COLO829 (cell line): ENCODE data around the gene CCDC201.

Source experiments
- DNase-seq: peaks from one replicate; pipeline ENCODE4 v3.0.0; 2012; ENCODE audit warnings: low spot score

Gene CCDC201

GRCh38 chr7:45893374-45893995 is 20.6 kb upstream of the CCDC201 start:
- no peak for DNase-seq

- no peak for DNase-seq
These were observed 19.6 kb upstream of the CCDC201 start for GRCh38 chr7:45892407-45893035.

- DNase-seq = no peak
These were observed 18.9 kb upstream of the CCDC201 start for GRCh38 chr7:45891462-45892402.

- peak; percentile 70 for DNase-seq
These were observed 18.1 kb upstream of the CCDC201 start for GRCh38 chr7:45890902-45891461.

- no peak for DNase-seq
These were observed 17.4 kb upstream of the CCDC201 start for GRCh38 chr7:45890125-45890901.

- DNase-seq = no peak
These were observed 16.6 kb upstream of the CCDC201 start for GRCh38 chr7:45889367-45890067.

GRCh38 chr7:45888993-45889366 is 16.1 kb upstream of the CCDC201 start:
- no peak for DNase-seq

GRCh38 chr7:45888185-45888992 is 15.5 kb upstream of the CCDC201 start, which contains the start of gene IGFBP1:
Gene IGFBP1, plus strand, starts transcription at chr7:45888488. Its CDS starts 165 bp downstream, at chr7:45888653.
- DNase-seq = no peak

- no peak for DNase-seq
These were observed 14.2 kb upstream of the CCDC201 start for GRCh38 chr7:45886931-45887667.

GRCh38 chr7:45885264-45885882 is 12.5 kb upstream of the CCDC201 start:
- peak; percentile 86 for DNase-seq

GRCh38 chr7:45884136-45884535 is 11.3 kb upstream of the CCDC201 start:
- no peak for DNase-seq

- no peak for DNase-seq
These were observed 9.6 kb upstream of the CCDC201 start for GRCh38 chr7:45882465-45882810.

GRCh38 chr7:45881759-45882464 is 9.0 kb upstream of the CCDC201 start:
- no peak for DNase-seq

- no peak for DNase-seq
These were observed 8.4 kb upstream of the CCDC201 start for GRCh38 chr7:45881280-45881758.

- DNase-seq = no peak
These were observed 7.6 kb upstream of the CCDC201 start for GRCh38 chr7:45880433-45880860.

- no peak for DNase-seq
These were observed 5.7 kb upstream of the CCDC201 start for GRCh38 chr7:45878457-45879144.

- DNase-seq = no peak
These were observed 3.6 kb upstream of the CCDC201 start for GRCh38 chr7:45876519-45876918.
